ENCODE results near the gene AQP6.

DNA sequence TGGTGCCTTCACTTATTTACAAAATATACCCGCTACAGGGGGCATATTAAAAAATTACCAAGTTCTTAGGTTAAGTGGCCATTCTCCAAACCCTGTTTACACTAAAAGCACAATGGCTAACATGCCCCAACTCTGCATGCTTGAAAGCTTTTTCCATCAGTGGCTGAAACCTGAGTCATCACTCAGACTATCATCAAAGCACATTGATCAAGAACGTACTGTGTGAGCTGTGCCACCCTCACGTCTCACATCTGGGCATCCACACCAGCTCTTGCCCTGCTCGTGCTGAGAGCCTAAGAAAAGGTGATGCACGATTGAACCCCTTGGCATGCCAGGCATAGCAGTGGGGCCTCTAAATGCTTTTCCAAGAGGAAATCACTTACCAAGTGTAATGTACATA, 13.2 kb downstream of the AQP6 start:
- TF ChIP-seq, protein P1, sequence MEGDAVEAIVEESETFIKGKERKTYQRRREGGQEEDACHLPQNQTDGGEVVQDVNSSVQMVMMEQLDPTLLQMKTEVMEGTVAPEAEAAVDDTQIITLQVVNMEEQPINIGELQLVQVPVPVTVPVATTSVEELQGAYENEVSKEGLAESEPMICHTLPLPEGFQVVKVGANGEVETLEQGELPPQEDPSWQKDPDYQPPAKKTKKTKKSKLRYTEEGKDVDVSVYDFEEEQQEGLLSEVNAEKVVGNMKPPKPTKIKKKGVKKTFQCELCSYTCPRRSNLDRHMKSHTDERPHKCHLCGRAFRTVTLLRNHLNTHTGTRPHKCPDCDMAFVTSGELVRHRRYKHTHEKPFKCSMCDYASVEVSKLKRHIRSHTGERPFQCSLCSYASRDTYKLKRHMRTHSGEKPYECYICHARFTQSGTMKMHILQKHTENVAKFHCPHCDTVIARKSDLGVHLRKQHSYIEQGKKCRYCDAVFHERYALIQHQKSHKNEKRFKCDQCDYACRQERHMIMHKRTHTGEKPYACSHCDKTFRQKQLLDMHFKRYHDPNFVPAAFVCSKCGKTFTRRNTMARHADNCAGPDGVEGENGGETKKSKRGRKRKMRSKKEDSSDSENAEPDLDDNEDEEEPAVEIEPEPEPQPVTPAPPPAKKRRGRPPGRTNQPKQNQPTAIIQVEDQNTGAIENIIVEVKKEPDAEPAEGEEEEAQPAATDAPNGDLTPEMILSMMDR (IDR thresholded peaks at IDR 0.05) = no peak
- TF ChIP-seq POLR2A (IDR thresholded peaks at IDR 0.05) = no peak
